ENCODE data around the gene KLHDC10.

DNA sequence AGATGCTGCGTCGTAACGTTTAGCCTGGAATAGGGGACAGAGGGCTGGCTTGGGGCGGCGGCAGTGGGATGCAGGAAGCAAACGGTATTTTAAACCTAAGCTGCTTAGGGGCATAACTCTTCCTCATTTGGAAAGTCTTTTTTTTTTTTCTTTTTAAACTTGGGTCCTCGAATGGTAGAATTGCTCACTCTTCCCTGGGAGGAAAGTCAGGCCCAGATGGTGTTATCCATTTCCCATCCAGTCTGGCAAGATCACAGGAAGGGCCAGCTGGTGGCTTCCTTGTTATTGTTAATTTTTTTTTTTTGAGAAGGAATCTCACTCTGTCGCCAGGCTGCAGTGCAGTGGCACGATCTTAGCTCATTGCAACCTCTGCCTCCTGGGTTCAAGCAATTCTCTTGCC, 78.2 kb downstream of the KLHDC10 start:
- TF ChIP-seq GATA3 (IDR thresholded peaks at IDR 0.05; ENCODE audit: low read depth, low read length) (no peak), GATA2 (IDR thresholded peaks at IDR 0.05; ENCODE audit: low read depth, low read length) (no peak)
